ENCODE measurements around the gene WRAP53. TPM values are rescaled to one million over a fixed set of nuclear protein-coding genes. Genes with fewer than 3 reads are reported as not detected.

WRAP53 gene
- total RNA-seq, 1 experiment from 2014 or later, result 29.2 TPM

DNA sequence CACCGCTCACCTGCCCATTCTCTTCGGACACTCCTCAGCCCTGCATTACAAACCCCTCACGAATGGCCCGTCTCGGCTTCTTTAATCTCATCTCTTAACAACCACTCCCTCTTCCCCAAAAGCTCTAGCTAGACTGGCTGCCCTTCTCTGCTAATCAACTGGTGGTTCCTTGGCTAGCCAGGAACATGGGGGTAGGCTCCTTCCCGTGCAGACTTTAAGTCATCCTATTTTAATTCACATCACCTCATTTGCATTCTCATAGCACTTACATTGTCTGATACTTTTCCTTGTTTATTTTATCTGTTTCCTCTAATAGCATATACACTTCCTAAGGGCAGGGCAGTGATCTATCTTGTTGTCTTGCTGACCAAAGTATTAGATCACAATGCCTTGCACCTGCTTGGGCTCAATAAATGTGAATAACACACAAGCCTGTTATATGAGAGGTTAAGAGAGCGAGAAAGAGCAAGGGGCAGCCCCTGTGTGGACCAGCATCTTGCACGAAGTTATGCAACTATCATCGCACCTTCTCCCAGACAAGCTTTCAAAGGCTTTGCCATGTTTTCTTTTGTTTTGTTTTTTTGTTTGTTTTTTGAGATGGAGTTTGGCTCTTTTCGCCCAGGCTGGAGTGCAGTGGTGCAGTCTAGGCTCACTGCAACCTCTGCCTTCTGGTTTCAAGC is 10.7 kb upstream of the WRAP53 start:
- DNase-seq (ENCODE audit: low read depth), result no peak

- no peak for DNase-seq (ENCODE audit: low read depth)
These were observed 3.3 kb upstream of the WRAP53 start for GRCh38 chr17:7684851-7685532.

DNA sequence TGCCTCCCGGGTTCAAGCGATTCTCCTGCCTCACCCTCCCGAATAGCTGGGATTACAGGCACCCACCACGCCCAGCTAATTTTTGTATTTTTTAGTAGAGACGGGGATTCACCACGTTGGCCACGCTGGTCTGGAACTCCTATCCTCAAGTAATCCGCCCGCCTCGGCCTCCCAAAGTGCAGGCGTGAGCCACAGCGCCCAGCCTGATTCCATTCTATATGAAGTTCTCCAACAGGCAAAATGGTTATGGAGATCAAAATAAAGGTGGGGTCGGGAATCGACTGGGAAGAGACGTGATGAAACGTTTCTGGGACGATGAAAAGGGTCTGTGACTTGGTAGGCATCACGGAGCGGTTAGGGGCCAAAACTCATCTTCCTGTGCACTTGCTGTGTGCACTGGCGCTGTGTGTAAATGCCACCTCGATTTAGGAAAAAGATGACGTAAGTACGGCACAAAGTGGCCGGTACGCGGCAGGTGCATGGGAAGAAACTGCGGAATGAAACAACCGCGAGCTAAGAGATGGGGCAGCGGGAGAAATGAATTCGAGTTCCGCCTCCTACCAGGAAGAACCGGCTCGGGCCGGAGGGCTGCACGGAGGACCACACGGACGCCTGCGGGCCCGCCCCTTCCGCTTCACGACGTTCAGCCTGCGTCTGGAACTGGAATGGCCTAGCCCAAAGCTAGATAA is 2.6 kb upstream of the WRAP53 start:
- peak; percentile 91 for DNase-seq (ENCODE audit: low read depth)

GRCh38 chr17:7686222-7687071 is 1.8 kb upstream of the WRAP53 start:
- no peak for DNase-seq (ENCODE audit: low read depth)

DNA sequence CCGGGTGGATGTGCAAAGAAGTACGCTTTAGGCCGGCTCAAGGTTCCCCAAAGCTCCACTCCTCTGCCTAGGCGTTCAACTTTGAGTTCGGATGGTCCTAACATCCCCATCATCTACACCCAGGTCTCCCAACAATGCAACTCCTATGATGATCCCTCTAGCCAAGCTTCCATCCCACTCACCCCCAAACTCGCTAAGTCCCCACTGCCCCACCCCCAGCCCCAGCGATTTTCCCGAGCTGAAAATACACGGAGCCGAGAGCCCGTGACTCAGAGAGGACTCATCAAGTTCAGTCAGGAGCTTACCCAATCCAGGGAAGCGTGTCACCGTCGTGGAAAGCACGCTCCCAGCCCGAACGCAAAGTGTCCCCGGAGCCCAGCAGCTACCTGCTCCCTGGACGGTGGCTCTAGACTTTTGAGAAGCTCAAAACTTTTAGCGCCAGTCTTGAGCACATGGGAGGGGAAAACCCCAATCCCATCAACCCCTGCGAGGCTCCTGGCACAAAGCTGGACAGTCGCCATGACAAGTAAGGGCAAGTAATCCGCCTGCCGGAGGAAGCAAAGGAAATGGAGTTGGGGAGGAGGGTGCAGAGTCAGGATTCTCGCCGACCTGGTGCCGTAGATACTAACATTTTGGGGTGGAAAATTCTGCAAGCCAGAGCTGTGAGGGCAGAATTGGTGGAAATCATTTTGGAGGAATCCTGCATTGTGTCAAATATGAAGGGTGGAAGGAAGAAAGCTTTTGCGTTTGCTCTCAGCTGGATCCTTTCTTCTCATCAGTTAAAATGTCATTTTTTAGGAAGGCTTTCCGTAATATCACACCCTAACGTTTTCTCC is 987 bp upstream of the WRAP53 start, which contains the start of gene TP53:
TP53 (minus strand) TSS at position 419 of the 836 bp plus-strand sequence. CDS start 10,896 bp downstream, outside the sequence.
- peak; percentile 89 for DNase-seq (ENCODE audit: low read depth)

DNA sequence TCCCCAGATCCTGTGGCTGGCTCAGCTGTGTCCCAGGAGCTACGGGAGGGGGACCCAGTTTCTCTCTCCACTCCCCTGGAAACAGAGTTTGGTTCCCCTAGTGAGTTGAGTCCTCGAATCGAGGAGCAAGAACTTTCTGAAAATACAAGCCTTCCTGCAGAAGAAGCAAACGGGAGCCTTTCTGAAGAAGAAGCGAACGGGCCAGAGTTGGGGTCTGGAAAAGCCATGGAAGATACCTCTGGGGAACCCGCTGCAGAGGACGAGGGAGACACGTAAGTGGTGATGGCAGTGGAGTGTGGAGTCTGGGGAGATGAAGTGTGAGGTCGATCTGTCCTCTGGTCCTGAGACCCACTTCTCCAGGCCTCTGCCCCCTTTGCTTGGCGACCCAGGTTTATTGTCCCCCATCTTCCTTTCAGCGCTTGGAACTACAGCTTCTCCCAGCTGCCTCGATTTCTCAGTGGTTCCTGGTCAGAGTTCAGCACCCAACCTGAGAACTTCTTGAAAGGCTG is 585 bp downstream of the WRAP53 start:
- no peak for DNase-seq (ENCODE audit: low read depth)

DNA sequence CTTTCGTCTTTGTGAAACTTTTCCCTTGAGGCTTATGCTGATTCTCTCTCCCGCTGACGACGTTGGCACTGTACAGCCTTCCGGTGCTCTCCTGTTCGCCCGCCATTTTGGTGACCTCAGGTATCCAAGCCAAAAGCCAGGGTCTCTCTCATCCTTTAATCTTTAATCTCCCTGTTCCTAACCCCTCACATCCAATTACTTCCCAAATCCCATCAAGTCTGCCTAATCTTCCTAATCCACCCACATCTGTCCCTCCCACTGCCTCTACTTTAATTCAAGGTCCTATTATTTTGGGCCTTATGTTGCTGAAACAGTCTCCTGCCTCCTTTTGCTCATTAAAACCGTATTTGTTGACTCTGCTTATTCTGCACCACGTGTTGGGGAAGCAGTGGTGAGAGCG is 7.3 kb downstream of the WRAP53 start:
- no peak for DNase-seq (ENCODE audit: low read depth)

DNA sequence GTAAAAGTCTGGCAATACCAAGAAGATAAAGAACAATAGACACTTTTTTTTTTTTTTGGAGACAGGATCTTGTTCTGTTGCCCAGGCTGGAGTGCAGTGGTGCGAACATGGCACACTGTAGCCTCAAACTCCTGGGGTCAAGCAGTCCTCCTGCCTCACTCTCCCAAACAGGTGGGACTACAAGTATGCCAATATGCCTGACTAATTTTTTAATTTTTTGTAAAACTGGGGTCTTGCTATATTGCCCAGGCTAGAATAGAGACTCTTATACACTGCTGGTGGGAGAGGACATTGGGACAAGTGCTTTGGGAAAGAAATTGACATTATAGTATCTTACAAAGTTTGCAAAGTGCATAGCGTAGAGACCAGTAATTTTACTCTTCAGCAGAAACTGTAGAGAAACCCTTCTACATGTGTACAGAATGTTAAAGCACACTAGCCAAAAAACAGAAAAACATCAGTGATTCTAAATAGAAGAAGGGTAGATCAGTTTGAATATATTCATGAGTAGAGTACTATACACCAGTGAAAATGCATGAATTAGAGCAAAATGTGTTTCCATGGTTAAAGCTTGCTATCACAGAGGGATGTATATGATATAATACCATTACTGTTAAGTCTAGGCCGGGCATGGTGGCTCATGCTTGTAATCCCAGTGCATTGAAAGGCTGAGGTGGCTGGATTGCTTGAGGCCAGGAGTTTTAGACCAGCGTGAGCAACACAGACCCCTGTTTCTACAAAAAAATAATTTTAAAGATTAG is 9.7 kb downstream of the WRAP53 start:
- DNase-seq (ENCODE audit: low read depth), result no peak

DNA sequence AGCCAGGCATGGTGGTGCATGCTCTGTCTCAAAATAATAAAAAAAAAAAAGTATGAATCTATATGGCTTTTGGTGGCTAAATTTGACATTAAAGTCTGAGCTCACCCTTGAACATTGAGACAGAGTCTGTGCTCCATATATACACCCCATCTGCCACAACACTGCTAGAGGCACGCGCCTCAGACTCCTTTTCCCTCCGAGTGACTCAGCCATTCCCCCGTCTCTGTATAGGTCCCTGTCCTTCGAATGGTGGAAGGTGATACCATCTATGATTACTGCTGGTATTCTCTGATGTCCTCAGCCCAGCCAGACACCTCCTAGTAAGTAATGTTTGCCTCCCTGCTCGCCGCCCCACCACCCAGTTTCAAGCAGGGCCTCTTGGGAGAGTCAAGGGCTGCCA is 12.2 kb downstream of the WRAP53 start:
- DNase-seq (ENCODE audit: low read depth), result no peak

DNA sequence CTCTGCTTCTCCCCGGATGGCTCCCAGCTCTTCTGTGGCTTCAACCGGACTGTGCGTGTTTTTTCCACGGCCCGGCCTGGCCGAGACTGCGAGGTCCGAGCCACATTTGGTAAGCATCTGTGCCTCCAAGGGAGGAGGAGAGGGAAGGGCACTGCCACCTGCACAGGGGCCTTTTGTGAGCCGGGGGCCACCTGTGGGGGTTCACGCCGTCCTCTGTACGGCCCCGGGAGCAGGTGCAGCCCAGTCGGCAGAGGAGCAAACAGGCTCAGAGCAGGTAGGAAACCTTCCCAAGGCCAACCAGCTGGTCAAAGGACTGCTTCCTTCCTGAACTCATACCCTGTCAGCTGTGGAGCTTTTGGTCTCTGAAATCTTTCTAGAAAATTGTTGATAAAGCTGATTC is 13.4 kb downstream of the WRAP53 start:
- DNase-seq (ENCODE audit: low read depth), result no peak

DNA sequence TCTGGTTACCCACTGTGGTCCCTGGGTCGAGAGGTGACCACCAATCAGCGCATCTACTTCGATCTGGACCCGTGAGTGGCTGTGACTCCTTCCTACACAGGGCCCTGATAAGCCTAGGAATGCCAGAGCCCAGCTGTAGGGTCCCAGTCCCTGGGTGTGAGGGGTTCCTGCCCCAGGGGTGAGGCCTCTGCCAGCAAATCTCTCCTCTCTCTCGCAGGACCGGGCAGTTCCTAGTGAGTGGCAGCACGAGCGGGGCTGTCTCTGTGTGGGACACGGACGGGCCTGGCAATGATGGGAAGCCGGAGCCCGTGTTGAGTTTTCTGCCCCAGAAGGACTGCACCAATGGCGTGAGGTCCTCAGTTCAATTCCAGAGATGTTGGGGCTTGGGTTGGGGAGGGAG is 14.5 kb downstream of the WRAP53 start:
- no peak for DNase-seq (ENCODE audit: low read depth)

GRCh38 chr17:7703584-7704479 is 15.6 kb downstream of the WRAP53 start:
- no peak for DNase-seq (ENCODE audit: low read depth)

DNA sequence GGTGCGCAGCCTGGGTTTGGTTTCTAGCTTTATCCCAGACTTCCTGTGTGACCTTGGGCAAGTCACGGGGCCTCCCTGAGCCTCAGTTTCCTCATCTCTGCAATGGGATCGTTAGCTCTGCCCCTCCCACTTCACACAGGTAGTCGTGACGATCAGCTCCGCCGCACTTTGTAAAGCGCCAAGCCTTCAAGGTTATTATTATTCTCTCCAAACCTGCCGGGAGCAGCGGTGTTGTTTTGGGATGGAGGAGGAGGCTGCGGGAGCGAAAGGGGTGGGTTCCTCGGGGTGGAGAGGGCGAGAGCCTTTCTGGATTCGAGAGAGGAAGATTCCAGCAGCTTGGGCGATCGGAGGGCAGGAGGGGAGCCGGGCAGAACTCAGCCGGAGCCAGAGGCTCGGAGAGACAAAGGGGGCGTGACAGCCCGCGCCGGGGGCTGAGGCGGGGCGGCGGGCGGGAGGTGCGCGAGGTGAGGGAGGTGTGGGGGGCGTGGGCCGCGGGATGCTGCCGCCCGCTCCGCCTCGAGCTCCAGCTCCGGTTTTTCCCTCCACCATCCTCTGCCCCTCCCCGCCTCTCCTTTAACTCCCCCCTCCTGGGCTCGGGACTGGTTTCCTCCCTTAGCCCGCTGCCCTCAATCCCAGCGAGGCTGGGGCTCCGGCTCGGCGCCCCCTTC is 16.5 kb downstream of the WRAP53 start, which contains the start of gene EFNB3:
EFNB3 (plus strand) TSS at position 602 of the 668 bp plus-strand sequence. CDS start 397 bp downstream, outside the sequence.
- DNase-seq (ENCODE audit: low read depth), result peak; percentile 54

DNA sequence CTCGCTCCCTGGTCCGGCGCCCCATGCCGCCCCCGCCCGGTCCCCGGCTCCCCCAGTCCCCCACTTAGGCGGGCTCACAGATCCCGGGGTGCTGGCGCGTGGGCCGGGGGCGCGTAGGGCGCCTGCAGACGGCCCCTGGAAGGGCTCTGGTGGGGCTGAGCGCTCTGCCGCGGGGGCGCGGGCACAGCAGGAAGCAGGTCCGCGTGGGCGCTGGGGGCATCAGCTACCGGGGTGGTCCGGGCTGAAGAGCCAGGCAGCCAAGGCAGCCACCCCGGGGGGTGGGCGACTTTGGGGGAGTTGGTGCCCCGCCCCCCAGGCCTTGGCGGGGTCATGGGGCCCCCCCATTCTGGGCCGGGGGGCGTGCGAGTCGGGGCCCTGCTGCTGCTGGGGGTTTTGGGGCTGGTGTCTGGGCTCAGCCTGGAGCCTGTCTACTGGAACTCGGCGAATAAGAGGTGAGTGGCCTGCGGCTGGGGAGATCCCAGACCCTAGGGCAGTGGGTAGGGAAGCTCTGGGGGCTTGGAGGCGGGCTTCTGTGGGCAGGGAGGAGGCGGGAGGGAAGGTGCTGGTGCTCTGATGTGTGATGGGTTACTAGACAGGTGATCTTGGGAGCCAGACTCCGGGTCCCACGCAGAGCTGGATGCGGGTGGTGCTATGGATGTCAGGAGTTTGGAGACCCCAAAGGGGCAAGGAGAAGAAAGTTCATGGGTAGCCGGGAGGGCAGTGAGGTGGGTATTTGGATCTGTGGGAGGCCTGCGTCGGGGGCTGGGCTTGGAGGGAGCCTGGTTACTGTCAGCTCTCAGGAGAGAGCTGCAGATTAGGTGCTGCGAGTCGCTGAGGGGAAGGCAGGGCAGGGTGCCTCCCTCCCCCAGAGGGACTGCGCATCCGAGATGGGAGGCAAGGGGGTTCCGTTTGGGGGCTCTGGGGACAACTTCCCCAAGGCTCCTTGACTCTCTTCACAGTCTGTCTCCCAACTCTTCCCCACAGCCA is 17.3 kb downstream of the WRAP53 start:
- no peak for DNase-seq (ENCODE audit: low read depth)

GRCh38 chr17:7706631-7707354 is 18.5 kb downstream of the WRAP53 start:
- DNase-seq (ENCODE audit: low read depth), result no peak

DNA sequence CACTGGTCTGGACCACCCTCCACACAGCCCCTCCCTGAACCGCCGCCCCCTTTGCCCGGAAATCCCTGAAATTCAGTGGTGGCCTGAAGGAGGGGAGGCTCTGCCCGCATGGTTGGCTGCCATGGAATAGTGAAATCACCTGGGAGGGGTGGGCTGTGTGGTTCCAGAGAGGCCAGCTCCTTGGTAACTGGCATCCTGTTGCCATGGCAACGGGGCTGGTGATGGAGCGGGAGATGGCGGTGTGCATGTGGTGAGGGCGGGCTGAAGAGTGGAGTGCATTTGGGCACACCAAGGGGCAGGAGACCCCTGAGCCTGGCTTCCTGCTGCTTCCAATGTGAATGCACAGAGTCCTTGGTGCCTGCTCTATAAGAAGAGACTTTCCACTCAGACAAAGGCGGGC is 19.2 kb downstream of the WRAP53 start:
- DNase-seq (ENCODE audit: low read depth), result no peak

All from HT1080 (cell line).